NT2/D1 (cell line): ENCODE results near the gene APOBEC3H.

Experiments
- SUZ12 ChIP-seq: IDR thresholded peaks from 2 replicates; pipeline ENCODE4 v1.6.1; 2011; ENCODE audit not compliant: insufficient read length, insufficient read depth; ENCODE audit errors: extremely low read depth
- YY1 ChIP-seq: IDR thresholded peaks from 2 replicates; pipeline ENCODE4 v1.6.1; 2011; ENCODE audit not compliant: insufficient read length, insufficient read depth
- ZNF274 ChIP-seq: IDR thresholded peaks from 2 replicates; pipeline ENCODE4 v1.6.1; 2011; ENCODE audit warnings: mild to moderate bottlenecking, low read depth, low read length

GRCh38 chr22:39080052-39080762 lies 16.8 kb upstream of the APOBEC3H start:
- TF ChIP-seq ZNF274, result no peak
- no peak for TF ChIP-seq YY1
- no peak for TF ChIP-seq SUZ12
